Natural killer cell (primary cell): ENCODE measurements around the gene SERPINE3. TPM values are rescaled to one million over a fixed set of nuclear protein-coding genes. Genes with fewer than 3 reads are reported as not detected.

Source experiments
- ATAC-seq, 3 donors: fragments of 150-1000 bp in 2 of 3; fragments of 200-7000 bp in 1 of 3; cut with Tn5 transposase; 1 replicate in 1 of 3; 2 replicates in 2 of 3; pipeline ENCODE4 v1.10.0; 2021; ENCODE audit warnings: mild to moderate bottlenecking in 2 of 3, moderate library complexity in 2 of 3
- DNase-seq, 2 donors: peaks; one replicate each; pipeline versions ENCODE4 v3.0.0 to v3.0.0-alpha.2; 2013 to 2021; ENCODE audit warnings: mixed read lengths in 1 of 2
- H3K27ac ChIP-seq: one replicate; pipeline ENCODE4 v1.5.1; 2013; ENCODE audit warnings: mild to moderate bottlenecking, low read length
- H3K27me3 ChIP-seq: one replicate; pipeline ENCODE4 v1.6.1; 2013; ENCODE audit warnings: low read length; ENCODE audit not compliant: control insufficient read depth, insufficient read depth
- H3K36me3 ChIP-seq: one replicate; pipeline ENCODE4 v1.6.1; 2013; ENCODE audit warnings: low read length; ENCODE audit not compliant: control insufficient read depth, insufficient read depth
- H3K4me1 ChIP-seq: one replicate; pipeline ENCODE4 v1.6.1; 2013; ENCODE audit warnings: low read length; ENCODE audit not compliant: control insufficient read depth, insufficient read depth
- H3K4me3 ChIP-seq: one replicate; pipeline ENCODE4 v1.5.1; 2013; ENCODE audit warnings: low read length
- H3K9me3 ChIP-seq: one replicate; pipeline ENCODE4 v1.6.1; 2013; ENCODE audit warnings: low read length; ENCODE audit not compliant: control insufficient read depth, insufficient read depth
- H3K27ac Mint-ChIP-seq, 2 donors: one replicate each; pipeline ENCODE4 v1.8.0; 2022; ENCODE audit warnings: mild to moderate bottlenecking in 2 of 2, mixed read lengths in 2 of 2, moderate library complexity in 1 of 2
- H3K27me3 Mint-ChIP-seq, 2 donors: one replicate each; pipeline ENCODE4 v1.8.0; 2022; ENCODE audit warnings: low read depth in 2 of 2, mixed read lengths in 2 of 2
- H3K36me3 Mint-ChIP-seq: one replicate; pipeline ENCODE4 v1.8.0; 2022; ENCODE audit warnings: mixed read lengths
- H3K4me1 Mint-ChIP-seq, 2 donors: one replicate each; pipeline ENCODE4 v1.8.0; 2022; ENCODE audit warnings: mixed read lengths in 2 of 2
- H3K4me3 Mint-ChIP-seq: one replicate; pipeline ENCODE4 v1.8.0; 2022; ENCODE audit warnings: mild to moderate bottlenecking, moderate library complexity, mixed read lengths
- H3K9me3 Mint-ChIP-seq, 2 donors: one replicate each; pipeline ENCODE4 v1.8.0; 2022; ENCODE audit warnings: mixed read lengths in 2 of 2
- CTCF ChIP-seq: fragments of 200-600 bp; IDR thresholded peaks from one replicate; pipeline ENCODE4 v1.8.0; 2022; ENCODE audit warnings: antibody characterized with exemption
- WGBS: methylation state at CpG from one replicate; pipeline ENCODE4 v1.1.7; 2013; ENCODE audit warnings: missing lambda C conversion rate; ENCODE audit not compliant: insufficient coverage; 5-methylcytosine and 5-hydroxymethylcytosine counted together
- intact Hi-C: fragments of 100-400 bp; cut with micrococcal nuclease; formaldehyde crosslinking; loops from one replicate; pipeline ENCODE4 v1.14.2; 2022
- total RNA-seq, 4 donors: library from RNA; stranded (reverse); fragments of 120-200 nt in 1 of 4; gene quantifications; one replicate each; pipeline versions ENCODE4 v1.2.3 to v1.2.4, GENCODE V29; 2013 to 2022

Gene SERPINE3
- total RNA-seq, 3 donors from 2014 or later (not counting 1 experiment from before 2014, with no cell fraction given) = not detected

GRCh38 chr13:51348069-51348967, 8.8 kb downstream of the SERPINE3 start:
- Mint-ChIP-seq H3K4me1 (no peaks in the 10 kb centered on the region), H3K9me3 (no peaks in the 10 kb centered on the region), H3K36me3 (no peaks in the 10 kb centered on the region), H3K4me3 (no peak overlapping the region), H3K27me3 (no peaks in the 10 kb centered on the region), H3K27ac (no peak overlapping the region)
- H3K4me3 ChIP-seq = no peak overlapping the region
- no peaks in the 10 kb centered on the region for H3K27me3 ChIP-seq
- no peaks in the 10 kb centered on the region for H3K9me3 ChIP-seq
- H3K4me1 ChIP-seq = no peaks in the 10 kb centered on the region
- no peaks in the 10 kb centered on the region for H3K36me3 ChIP-seq
- WGBS = 89% methylated on average over 10 of the region's 10 CpGs
- TF ChIP-seq CTCF = no peak
- ATAC-seq = no peak
- intact Hi-C loops = no loop called here
- no peak overlapping the region for H3K27ac ChIP-seq
- no peak for DNase-seq

GRCh38 chr13:51349016-51349415, 9.5 kb downstream of the SERPINE3 start:
- no peak for TF ChIP-seq CTCF
- no peaks in the 10 kb centered on the region for H3K9me3 ChIP-seq
- no peak overlapping the region for H3K27ac Mint-ChIP-seq
- intact Hi-C loops = no loop called here
- no peaks in the 10 kb centered on the region for H3K27me3 Mint-ChIP-seq
- no peak overlapping the region for H3K4me3 ChIP-seq
- no peaks in the 10 kb centered on the region for H3K36me3 ChIP-seq
- ATAC-seq = no peak
- H3K4me3 Mint-ChIP-seq = no peak overlapping the region
- H3K27me3 ChIP-seq = no peaks in the 10 kb centered on the region
- no peaks in the 10 kb centered on the region for H3K4me1 ChIP-seq
- no peaks in the 10 kb centered on the region for H3K36me3 Mint-ChIP-seq
- no peak for DNase-seq
- no peak overlapping the region for H3K27ac ChIP-seq
- no peaks in the 10 kb centered on the region for H3K9me3 Mint-ChIP-seq
- no peaks in the 10 kb centered on the region for H3K4me1 Mint-ChIP-seq

- no peak for DNase-seq
- no peaks in the 10 kb centered on the region for H3K4me1 ChIP-seq
- no peak overlapping the region for H3K27ac ChIP-seq
- Mint-ChIP-seq H3K9me3 (no peaks in the 10 kb centered on the region), H3K4me1 (peaks cover 9 to 16% of the 10 kb centered on the region in 2 donors), H3K36me3 (no peaks in the 10 kb centered on the region), H3K27me3 (no peaks in the 10 kb centered on the region), H3K27ac (no peak overlapping the region), H3K4me3 (no peak overlapping the region)
- ATAC-seq = no peak
- H3K4me3 ChIP-seq = no peak overlapping the region
- H3K27me3 ChIP-seq = no peaks in the 10 kb centered on the region
- no peaks in the 10 kb centered on the region for H3K9me3 ChIP-seq
- intact Hi-C loops = no loop called here
- TF ChIP-seq CTCF = no peak
- H3K36me3 ChIP-seq = no peaks in the 10 kb centered on the region
- WGBS = 87% methylated on average over 2 of the region's 2 CpGs
These were observed 15.7 kb downstream of the SERPINE3 start for GRCh38 chr13:51355217-51355616.
